Thyroid gland (tissue), 4 donors: Measurements from ENCODE around the gene ACOX2. TPM values are rescaled to one million over a fixed set of nuclear protein-coding genes. Genes with fewer than 3 reads are reported as not detected.
"Not testable (repeated sequence)": the region's sequence is repeated elsewhere in the genome, so short reads cannot be mapped to it uniquely, and the experiment has no call there.

Experiments
- DNase-seq, 2 donors: peaks; one replicate each; pipeline ENCODE4 v3.0.0-alpha.2; 2019
- H3K27ac ChIP-seq, 3 donors: fragments of 200-600 bp; sonication (generic); 1 replicate in 2 of 3; 2 replicates in 1 of 3; pipeline ENCODE4 v1.5.1; 2016 to 2019; ENCODE audit warnings: mild to moderate bottlenecking in 1 of 3, moderate library complexity in 1 of 3
- H3K27me3 ChIP-seq: fragments of 200-600 bp; sonication (generic); one replicate; pipeline ENCODE4 v1.5.1; 2019
- H3K36me3 ChIP-seq, 2 donors: fragments of 200-600 bp; sonication (generic); one replicate each; pipeline ENCODE4 v1.5.1; 2016 to 2019
- H3K4me1 ChIP-seq, 2 donors: fragments of 200-600 bp; sonication (generic); one replicate each; pipeline ENCODE4 v1.5.1; 2017 to 2019
- H3K4me3 ChIP-seq, 3 donors: fragments of 200-600 bp; sonication (generic); replicated peaks in 1 of 3; 1 replicate in 2 of 3; 2 replicates in 1 of 3; pipeline ENCODE4 v1.5.1; 2016; ENCODE audit warnings: mild to moderate bottlenecking in 1 of 3
- H3K9me3 ChIP-seq: fragments of 200-600 bp; sonication (generic); one replicate; pipeline ENCODE4 v1.5.1; 2017
- CTCF ChIP-seq, 6 experiments: fragments of 200-600 bp in 3 of 6; fragments of 450-650 bp in 3 of 6; sonication (generic) in 3 of 6; IDR thresholded peaks; one replicate each; pipeline ENCODE4 v1.5.1; 2016 to 2019; ENCODE audit warnings: antibody characterized with exemption in 6 of 6, mild to moderate bottlenecking in 2 of 6, inconsistent platforms in 1 of 6, moderate library complexity in 1 of 6
- POLR2A ChIP-seq, 2 donors: fragments of 450-650 bp; IDR thresholded peaks; one replicate each; pipeline ENCODE4 v1.6.1; 2017; ENCODE audit warnings: antibody characterized with exemption in 2 of 2, mild to moderate bottlenecking in 2 of 2, moderate library complexity in 1 of 2
- whole genome bisulfite sequencing, 2 donors: methylation state at CpG; one replicate each; pipeline ENCODE4 v1.1.5; 2017; 5-methylcytosine and 5-hydroxymethylcytosine counted together
- intact Hi-C: fragments of 100-400 bp; cut with DNase I; formaldehyde crosslinking; loops from one replicate; pipeline ENCODE4 v1.15.1; 2023
- total RNA-seq, 4 donors: library from RNA; depleted of rRNA; stranded (reverse); fragments of >200 nt; gene quantifications; one replicate each; pipeline ENCODE4 v1.2.3, GENCODE V29; 2016

Gene ACOX2
- total RNA-seq, 4 donors from 2014 or later: 17.8 to 62.2 (median 37.4) TPM

GRCh38 chr3:58531555-58531954, 5.4 kb downstream of the ACOX2 start:
- Histone ChIP-seq H3K4me3 (no peak overlapping the region), H3K36me3 (peaks cover 4 to 6% of the 10 kb centered on the region in 2 donors), H3K27ac (no peak overlapping the region), H3K9me3 (no peaks in the 10 kb centered on the region), H3K27me3 (no peaks in the 10 kb centered on the region), H3K4me1 (peaks cover 20 to 35% of the 10 kb centered on the region in 2 donors)
- TF ChIP-seq CTCF (IDR thresholded peaks at IDR 0.05): no peak
- TF ChIP-seq POLR2A (IDR thresholded peaks at IDR 0.05): no peak
- DNase-seq: no peak
- 89 to 92% methylated on average over 1 to 6 of the region's 7 CpGs for WGBS, 2 donors
- intact Hi-C loops: loop anchor here (5.0 to 10.0 kb wide), 3 partner anchors 39 to 219 kb away; partner anchors contain the start of gene KCTD6

- Histone ChIP-seq H3K27me3 (no peaks in the 10 kb centered on the region), H3K4me3 (no peak overlapping the region), H3K36me3 (peaks cover 4 to 6% of the 10 kb centered on the region in 2 donors), H3K9me3 (no peaks in the 10 kb centered on the region), H3K4me1 (peaks cover 9 to 24% of the 10 kb centered on the region in 2 donors), H3K27ac (no peak overlapping the region)
- TF ChIP-seq CTCF (IDR thresholded peaks at IDR 0.05) (no peak), POLR2A (IDR thresholded peaks at IDR 0.05) (no peak)
- WGBS, 2 donors: 87 to 96% methylated on average over 13 to 16 of the region's 18 CpGs
- intact Hi-C loops: loop anchor here (5.0 to 10.0 kb wide), 3 partner anchors 38 to 218 kb away; partner anchors contain the start of gene KCTD6
- DNase-seq: no peak
Observed at GRCh38 chr3:58530354-58530865, 6.6 kb downstream of the ACOX2 start.

- peaks cover 4 to 6% of the 10 kb centered on the region in 2 donors for H3K36me3 ChIP-seq
- no peak for TF ChIP-seq POLR2A (IDR thresholded peaks at IDR 0.05)
- TF ChIP-seq CTCF (IDR thresholded peaks at IDR 0.05): no peak
- no peaks in the 10 kb centered on the region for H3K27me3 ChIP-seq
- H3K27ac ChIP-seq: peak overlapping the region in 2 of 3 donors; percentile 5 to 33
- no peak for DNase-seq
- H3K9me3 ChIP-seq: no peaks in the 10 kb centered on the region
- 77 to 80% methylated on average over 7 to 15 of the region's 15 CpGs for WGBS, 2 donors
- intact Hi-C loops: loop anchor here (5.0 to 10.0 kb wide), 3 partner anchors 37 to 217 kb away; partner anchors contain the start of gene KCTD6
- no peak overlapping the region for H3K4me3 ChIP-seq
- H3K4me1 ChIP-seq: peaks cover 7 to 20% of the 10 kb centered on the region in 2 donors
Observed at GRCh38 chr3:58529516-58530353, 7.3 kb downstream of the ACOX2 start.

GRCh38 chr3:58528629-58529028, 8.4 kb downstream of the ACOX2 start:
- no peaks in the 10 kb centered on the region for H3K9me3 ChIP-seq
- H3K4me1 ChIP-seq: peaks cover 7 to 20% of the 10 kb centered on the region in 2 donors
- DNase-seq: peak; percentile 94
- 21 to 47% methylated on average over 6 of the region's 6 CpGs for WGBS, 2 donors
- no peak overlapping the region for H3K4me3 ChIP-seq
- peaks cover 5 to 13% of the 10 kb centered on the region in 2 donors for H3K36me3 ChIP-seq
- no peaks in the 10 kb centered on the region for H3K27me3 ChIP-seq
- peak overlapping the region in 1 of 3 donors; percentile 33 for H3K27ac ChIP-seq
- TF ChIP-seq CTCF (IDR thresholded peaks at IDR 0.05) (no peak), POLR2A (IDR thresholded peaks at IDR 0.05) (no peak)
- intact Hi-C loops: no loop called here

- H3K27me3 ChIP-seq, intact Hi-C loops, H3K4me3 ChIP-seq, DNase-seq, H3K9me3 ChIP-seq, H3K27ac ChIP-seq: not testable (repeated sequence)
- peaks cover 7 to 15% of the 10 kb centered on the region in 2 donors for H3K4me1 ChIP-seq
- 89% methylated on average over 3 of the region's 3 CpGs for WGBS, 2 donors
- H3K36me3 ChIP-seq: peaks cover 9 to 19% of the 10 kb centered on the region in 2 donors
Observed at GRCh38 chr3:58527440-58527839, 9.6 kb downstream of the ACOX2 start.
